Natural killer cell (primary cell): ENCODE results near the gene FARP1. TPM values are rescaled to one million over a fixed set of nuclear protein-coding genes. Genes with fewer than 3 reads are reported as not detected.

Experiments
- ATAC-seq, 3 donors: fragments of 150-1000 bp in 2 of 3; fragments of 200-7000 bp in 1 of 3; cut with Tn5 transposase; 1 replicate in 1 of 3; 2 replicates in 2 of 3; pipeline ENCODE4 v1.10.0; 2021; ENCODE audit warnings: mild to moderate bottlenecking in 2 of 3, moderate library complexity in 2 of 3
- DNase-seq, 2 donors: peaks; one replicate each; pipeline versions ENCODE4 v3.0.0 to v3.0.0-alpha.2; 2013 to 2021; ENCODE audit warnings: mixed read lengths in 1 of 2
- H3K27ac ChIP-seq: one replicate; pipeline ENCODE4 v1.5.1; 2013; ENCODE audit warnings: mild to moderate bottlenecking, low read length
- H3K27me3 ChIP-seq: one replicate; pipeline ENCODE4 v1.6.1; 2013; ENCODE audit warnings: low read length; ENCODE audit not compliant: control insufficient read depth, insufficient read depth
- H3K36me3 ChIP-seq: one replicate; pipeline ENCODE4 v1.6.1; 2013; ENCODE audit warnings: low read length; ENCODE audit not compliant: control insufficient read depth, insufficient read depth
- H3K4me1 ChIP-seq: one replicate; pipeline ENCODE4 v1.6.1; 2013; ENCODE audit warnings: low read length; ENCODE audit not compliant: control insufficient read depth, insufficient read depth
- H3K4me3 ChIP-seq: one replicate; pipeline ENCODE4 v1.5.1; 2013; ENCODE audit warnings: low read length
- H3K9me3 ChIP-seq: one replicate; pipeline ENCODE4 v1.6.1; 2013; ENCODE audit warnings: low read length; ENCODE audit not compliant: control insufficient read depth, insufficient read depth
- H3K27ac Mint-ChIP-seq, 2 donors: one replicate each; pipeline ENCODE4 v1.8.0; 2022; ENCODE audit warnings: mild to moderate bottlenecking in 2 of 2, mixed read lengths in 2 of 2, moderate library complexity in 1 of 2
- H3K27me3 Mint-ChIP-seq, 2 donors: one replicate each; pipeline ENCODE4 v1.8.0; 2022; ENCODE audit warnings: low read depth in 2 of 2, mixed read lengths in 2 of 2
- H3K36me3 Mint-ChIP-seq: one replicate; pipeline ENCODE4 v1.8.0; 2022; ENCODE audit warnings: mixed read lengths
- H3K4me1 Mint-ChIP-seq, 2 donors: one replicate each; pipeline ENCODE4 v1.8.0; 2022; ENCODE audit warnings: mixed read lengths in 2 of 2
- H3K4me3 Mint-ChIP-seq: one replicate; pipeline ENCODE4 v1.8.0; 2022; ENCODE audit warnings: mild to moderate bottlenecking, moderate library complexity, mixed read lengths
- H3K9me3 Mint-ChIP-seq, 2 donors: one replicate each; pipeline ENCODE4 v1.8.0; 2022; ENCODE audit warnings: mixed read lengths in 2 of 2
- CTCF ChIP-seq: fragments of 200-600 bp; IDR thresholded peaks from one replicate; pipeline ENCODE4 v1.8.0; 2022; ENCODE audit warnings: antibody characterized with exemption
- WGBS: methylation state at CpG from one replicate; pipeline ENCODE4 v1.1.7; 2013; ENCODE audit warnings: missing lambda C conversion rate; ENCODE audit not compliant: insufficient coverage; 5-methylcytosine and 5-hydroxymethylcytosine counted together
- intact Hi-C: fragments of 100-400 bp; cut with micrococcal nuclease; formaldehyde crosslinking; loops from one replicate; pipeline ENCODE4 v1.14.2; 2022
- total RNA-seq, 4 donors: library from RNA; stranded (reverse); fragments of 120-200 nt in 1 of 4; gene quantifications; one replicate each; pipeline versions ENCODE4 v1.2.3 to v1.2.4, GENCODE V29; 2013 to 2022

FARP1 gene
- total RNA-seq, 3 donors from 2014 or later (not counting 1 experiment from before 2014, with no cell fraction given): 0.71 to 1.2 (median 1.1) TPM

- Mint-ChIP-seq H3K27ac (no peak overlapping the region), H3K9me3 (no peaks in the 10 kb centered on the region), H3K4me3 (no peak overlapping the region), H3K4me1 (no peaks in the 10 kb centered on the region), H3K27me3 (no peaks in the 10 kb centered on the region), H3K36me3 (no peaks in the 10 kb centered on the region)
- no peak overlapping the region for H3K27ac ChIP-seq
- ATAC-seq: no peak
- no peak overlapping the region for H3K4me3 ChIP-seq
- WGBS: 90% methylated on average over 10 of the region's 10 CpGs
- no peaks in the 10 kb centered on the region for H3K4me1 ChIP-seq
- H3K36me3 ChIP-seq: no peaks in the 10 kb centered on the region
- H3K27me3 ChIP-seq: no peaks in the 10 kb centered on the region
- TF ChIP-seq CTCF: no peak
- intact Hi-C loops: no loop called here
- no peaks in the 10 kb centered on the region for H3K9me3 ChIP-seq
- no peak for DNase-seq
These were observed 123.0 kb downstream of the FARP1 start for GRCh38 chr13:98265692-98266551.

- no peak overlapping the region for H3K27ac ChIP-seq
- DNase-seq: no peak
- H3K36me3 Mint-ChIP-seq: no peaks in the 10 kb centered on the region
- H3K27ac Mint-ChIP-seq: no peak overlapping the region
- H3K27me3 Mint-ChIP-seq: no peaks in the 10 kb centered on the region
- intact Hi-C loops: no loop called here
- no peak overlapping the region for H3K4me3 Mint-ChIP-seq
- H3K4me1 ChIP-seq: no peaks in the 10 kb centered on the region
- H3K4me3 ChIP-seq: no peak overlapping the region
- no peaks in the 10 kb centered on the region for H3K36me3 ChIP-seq
- TF ChIP-seq CTCF: no peak
- ATAC-seq: no peak
- no peaks in the 10 kb centered on the region for H3K9me3 Mint-ChIP-seq
- no peaks in the 10 kb centered on the region for H3K9me3 ChIP-seq
- H3K27me3 ChIP-seq: no peaks in the 10 kb centered on the region
- no peaks in the 10 kb centered on the region for H3K4me1 Mint-ChIP-seq
- 84% methylated on average over 17 of the region's 18 CpGs for WGBS
These were observed 124.4 kb downstream of the FARP1 start for GRCh38 chr13:98267080-98267912.

- 89% methylated on average over 3 of the region's 4 CpGs for WGBS
- no peak overlapping the region for H3K27ac ChIP-seq
- H3K4me3 Mint-ChIP-seq: no peak overlapping the region
- H3K27ac Mint-ChIP-seq: no peak overlapping the region
- ATAC-seq (no peak), DNase-seq (no peak)
- H3K9me3 Mint-ChIP-seq: no peaks in the 10 kb centered on the region
- no peak for TF ChIP-seq CTCF
- H3K27me3 Mint-ChIP-seq: no peaks in the 10 kb centered on the region
- no peaks in the 10 kb centered on the region for H3K9me3 ChIP-seq
- H3K4me1 Mint-ChIP-seq: no peaks in the 10 kb centered on the region
- no peaks in the 10 kb centered on the region for H3K36me3 ChIP-seq
- no peaks in the 10 kb centered on the region for H3K4me1 ChIP-seq
- H3K4me3 ChIP-seq: no peak overlapping the region
- intact Hi-C loops: no loop called here
- no peaks in the 10 kb centered on the region for H3K36me3 Mint-ChIP-seq
- no peaks in the 10 kb centered on the region for H3K27me3 ChIP-seq
These were observed 126.5 kb downstream of the FARP1 start for GRCh38 chr13:98269386-98269785.
